Measurements from ENCODE around the gene PLBD1.

PLBD1 gene

GRCh38 chr12:14570231-14570630, 2.5 kb upstream of the PLBD1 start:
- no peak for DNase-seq (ENCODE audit: low read depth in 2 of 3, low spot score in 1 of 3)

GRCh38 chr12:14564336-14564959, 3.2 kb downstream of the PLBD1 start:
- DNase-seq (ENCODE audit: low read depth in 2 of 3, low spot score in 1 of 3), result no peak

GRCh38 chr12:14563046-14563445, 4.6 kb downstream of the PLBD1 start:
- no peak for DNase-seq (ENCODE audit: low read depth in 2 of 3, low spot score in 1 of 3)

GRCh38 chr12:14562279-14562678, 5.4 kb downstream of the PLBD1 start:
- no peak for DNase-seq (ENCODE audit: low read depth in 2 of 3, low spot score in 1 of 3)

GRCh38 chr12:14561677-14562238, 5.9 kb downstream of the PLBD1 start:
- DNase-seq (ENCODE audit: low read depth in 2 of 3, low spot score in 1 of 3), result no peak

- DNase-seq (ENCODE audit: low read depth in 2 of 3, low spot score in 1 of 3), result no peak
Observed at GRCh38 chr12:14560904-14561574, 6.6 kb downstream of the PLBD1 start.

- DNase-seq (ENCODE audit: low read depth in 2 of 3, low spot score in 1 of 3), result no peak
Observed at GRCh38 chr12:14558473-14558959, 9.2 kb downstream of the PLBD1 start.

- DNase-seq (ENCODE audit: low read depth in 2 of 3, low spot score in 1 of 3), result no peak
Observed at GRCh38 chr12:14557966-14558365, 9.7 kb downstream of the PLBD1 start.

GRCh38 chr12:14554281-14555007, 13.2 kb downstream of the PLBD1 start:
- no peak for DNase-seq (ENCODE audit: low read depth in 2 of 3, low spot score in 1 of 3)

GRCh38 chr12:14548609-14549008, 19.1 kb downstream of the PLBD1 start:
- DNase-seq (ENCODE audit: low read depth in 2 of 3, low spot score in 1 of 3), result no peak

GRCh38 chr12:14547571-14547970, 20.1 kb downstream of the PLBD1 start:
- DNase-seq (ENCODE audit: low read depth in 2 of 3, low spot score in 1 of 3), result no peak

- no peak for DNase-seq (ENCODE audit: low read depth in 2 of 3, low spot score in 1 of 3)
Observed at GRCh38 chr12:14545144-14546124, 22.2 kb downstream of the PLBD1 start.

GRCh38 chr12:14540801-14541462, 26.8 kb downstream of the PLBD1 start:
- no peak for DNase-seq (ENCODE audit: low read depth in 2 of 3, low spot score in 1 of 3)

- DNase-seq (ENCODE audit: low read depth in 2 of 3, low spot score in 1 of 3), result no peak
Observed at GRCh38 chr12:14537088-14537487, 30.6 kb downstream of the PLBD1 start.

GRCh38 chr12:14532152-14532551, 35.5 kb downstream of the PLBD1 start:
- DNase-seq (ENCODE audit: low read depth in 2 of 3, low spot score in 1 of 3), result no peak

GRCh38 chr12:14525964-14526363, 41.7 kb downstream of the PLBD1 start:
- DNase-seq (ENCODE audit: low read depth in 2 of 3, low spot score in 1 of 3), result no peak

GRCh38 chr12:14521822-14522221, 45.9 kb downstream of the PLBD1 start:
- DNase-seq (ENCODE audit: low read depth in 2 of 3, low spot score in 1 of 3), result no peak

GRCh38 chr12:14514946-14515345, 52.7 kb downstream of the PLBD1 start:
- no peak for DNase-seq (ENCODE audit: low read depth in 2 of 3, low spot score in 1 of 3)

GRCh38 chr12:14514154-14514842, 53.4 kb downstream of the PLBD1 start:
- no peak for DNase-seq (ENCODE audit: low read depth in 2 of 3, low spot score in 1 of 3)

GRCh38 chr12:14510574-14510973, 57.1 kb downstream of the PLBD1 start:
- no peak for DNase-seq (ENCODE audit: low read depth in 2 of 3, low spot score in 1 of 3)
